Testis (tissue), 3 donors: ENCODE results near the gene SLCO4A1. TPM values are rescaled to one million over a fixed set of nuclear protein-coding genes. Genes with fewer than 3 reads are reported as not detected.

Source experiments
- DNase-seq: peaks from one replicate; pipeline ENCODE4 v3.0.0-alpha.2; 2019
- H3K27ac ChIP-seq, 2 donors: fragments of 200-600 bp; sonication (generic); one replicate each; pipeline ENCODE4 v1.5.1; 2019
- H3K27me3 ChIP-seq: fragments of 200-600 bp; sonication (generic); one replicate; pipeline ENCODE4 v1.5.1; 2019
- H3K36me3 ChIP-seq: fragments of 200-600 bp; sonication (generic); one replicate; pipeline ENCODE4 v1.5.1; 2017; ENCODE audit warnings: low read depth; ENCODE audit errors: missing control alignments
- H3K4me1 ChIP-seq: fragments of 200-600 bp; sonication (generic); one replicate; pipeline ENCODE4 v1.5.1; 2019
- H3K4me3 ChIP-seq, 2 donors: fragments of 200-600 bp; sonication (generic); one replicate each; pipeline ENCODE4 v1.5.1; 2017 to 2019
- H3K9me3 ChIP-seq: fragments of 200-600 bp; sonication (generic); one replicate; pipeline ENCODE4 v1.5.1; 2017
- POLR2A ChIP-seq: fragments of 450-650 bp; IDR thresholded peaks from one replicate; pipeline ENCODE4 v1.6.1; 2017; ENCODE audit warnings: antibody characterized with exemption, mild to moderate bottlenecking, moderate library complexity
- WGBS, 2 donors: methylation state at CpG; one replicate each; pipeline ENCODE4 v1.1.5; 2018; 5-methylcytosine and 5-hydroxymethylcytosine counted together
- intact Hi-C: fragments of 100-400 bp; cut with DNase I; formaldehyde crosslinking; loops from one replicate; pipeline ENCODE4 v1.15.1; 2023; ENCODE audit warnings: low total_unique reads
- polyA plus RNA-seq: library from polyadenylated mRNA; stranded (reverse); fragments of 350-450 nt; fragmentation: Illumina TruSeq; extraction: RNeasy Lipid Tissue Mini Kit (QIAGEN cat#74804); gene quantifications from one replicate; pipeline ENCODE4 v1.2.3, GENCODE V29; 2014; ENCODE audit warnings: low read depth, low replicate concordance; ENCODE audit not compliant: insufficient read depth
- total RNA-seq, 2 donors: library from RNA; depleted of rRNA; stranded (reverse); fragments of >200 nt; gene quantifications; one replicate each; pipeline ENCODE4 v1.2.3, GENCODE V29; 2016
- TF ChIP-seq, protein P1 (sequence below), 3 experiments: fragments of 450-650 bp in 2 of 3; fragments of 200-600 bp in 1 of 3; sonication (generic) in 1 of 3; IDR thresholded peaks; one replicate each; pipeline ENCODE4 v1.5.1; 2016 to 2019; ENCODE audit warnings: antibody characterized with exemption in 3 of 3, mild to moderate bottlenecking in 2 of 3, moderate library complexity in 1 of 3

Gene SLCO4A1
- total and polyA plus RNA-seq, 3 donors from 2014 or later: 4.2 to 14.2 (median 9.8) TPM

DNA sequence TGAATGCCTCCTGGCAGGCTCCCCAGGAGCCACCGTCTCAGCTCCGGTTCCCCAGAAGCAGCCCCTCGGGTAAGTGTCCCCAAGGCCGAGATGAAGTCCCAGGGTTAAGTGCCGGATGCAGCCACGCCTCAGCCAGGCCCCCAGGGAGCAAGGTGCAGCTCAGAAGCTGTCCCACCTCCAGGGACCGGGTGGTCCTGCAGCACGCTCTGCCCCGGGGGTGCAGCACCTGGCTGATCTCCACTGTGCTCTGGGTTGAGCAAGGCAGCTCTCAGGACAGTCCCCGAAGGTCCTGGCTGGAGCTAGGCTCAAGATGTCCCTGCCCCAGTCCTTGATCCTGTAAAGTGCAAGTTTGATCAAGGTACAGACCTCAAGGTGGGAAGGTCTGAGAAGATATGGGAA, 51.2 kb downstream of the SLCO4A1 start:
- H3K4me1 ChIP-seq: no peaks in the 10 kb centered on the region
- no peak for TF ChIP-seq POLR2A
- TF ChIP-seq, protein P1, sequence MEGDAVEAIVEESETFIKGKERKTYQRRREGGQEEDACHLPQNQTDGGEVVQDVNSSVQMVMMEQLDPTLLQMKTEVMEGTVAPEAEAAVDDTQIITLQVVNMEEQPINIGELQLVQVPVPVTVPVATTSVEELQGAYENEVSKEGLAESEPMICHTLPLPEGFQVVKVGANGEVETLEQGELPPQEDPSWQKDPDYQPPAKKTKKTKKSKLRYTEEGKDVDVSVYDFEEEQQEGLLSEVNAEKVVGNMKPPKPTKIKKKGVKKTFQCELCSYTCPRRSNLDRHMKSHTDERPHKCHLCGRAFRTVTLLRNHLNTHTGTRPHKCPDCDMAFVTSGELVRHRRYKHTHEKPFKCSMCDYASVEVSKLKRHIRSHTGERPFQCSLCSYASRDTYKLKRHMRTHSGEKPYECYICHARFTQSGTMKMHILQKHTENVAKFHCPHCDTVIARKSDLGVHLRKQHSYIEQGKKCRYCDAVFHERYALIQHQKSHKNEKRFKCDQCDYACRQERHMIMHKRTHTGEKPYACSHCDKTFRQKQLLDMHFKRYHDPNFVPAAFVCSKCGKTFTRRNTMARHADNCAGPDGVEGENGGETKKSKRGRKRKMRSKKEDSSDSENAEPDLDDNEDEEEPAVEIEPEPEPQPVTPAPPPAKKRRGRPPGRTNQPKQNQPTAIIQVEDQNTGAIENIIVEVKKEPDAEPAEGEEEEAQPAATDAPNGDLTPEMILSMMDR (IDR thresholded peaks at IDR 0.05): no peak
- intact Hi-C loops: no loop called here
- 79 to 80% methylated on average over 9 to 10 of the region's 10 CpGs for WGBS, 2 donors
- no peak for DNase-seq
- H3K36me3 ChIP-seq: no peaks in the 10 kb centered on the region
- H3K4me3 ChIP-seq: no peak overlapping the region
- no peak overlapping the region for H3K27ac ChIP-seq
- no peaks in the 10 kb centered on the region for H3K27me3 ChIP-seq
- no peaks in the 10 kb centered on the region for H3K9me3 ChIP-seq

DNA sequence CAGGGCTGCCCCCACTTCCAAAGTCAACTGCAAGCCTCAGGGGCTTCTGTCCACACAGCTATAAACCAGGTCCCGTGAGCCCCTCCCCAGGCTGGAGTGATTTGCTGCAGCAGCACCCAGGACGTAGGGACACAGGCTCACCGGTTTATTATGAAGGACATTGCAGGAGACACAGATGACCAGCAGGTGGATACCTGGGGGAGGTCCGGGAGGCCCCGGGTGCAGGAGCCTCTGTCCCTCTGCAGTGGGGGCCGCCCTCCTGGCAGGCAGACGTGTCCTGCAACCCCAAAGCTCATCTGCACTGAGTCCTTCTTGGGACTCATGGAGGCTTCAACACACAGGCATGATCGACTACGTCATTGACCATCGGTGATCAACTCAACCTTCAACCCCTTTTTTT, 51.8 kb downstream of the SLCO4A1 start:
- DNase-seq: no peak
- no peak overlapping the region for H3K27ac ChIP-seq
- TF ChIP-seq, protein P1 (IDR thresholded peaks at IDR 0.05): no peak
- TF ChIP-seq POLR2A: no peak
- 79 to 82% methylated on average over 4 to 10 of the region's 10 CpGs for WGBS, 2 donors
- no peaks in the 10 kb centered on the region for H3K4me1 ChIP-seq
- no peaks in the 10 kb centered on the region for H3K27me3 ChIP-seq
- H3K36me3 ChIP-seq: no peaks in the 10 kb centered on the region
- intact Hi-C loops: no loop called here
- no peaks in the 10 kb centered on the region for H3K9me3 ChIP-seq
- no peak overlapping the region for H3K4me3 ChIP-seq

DNA sequence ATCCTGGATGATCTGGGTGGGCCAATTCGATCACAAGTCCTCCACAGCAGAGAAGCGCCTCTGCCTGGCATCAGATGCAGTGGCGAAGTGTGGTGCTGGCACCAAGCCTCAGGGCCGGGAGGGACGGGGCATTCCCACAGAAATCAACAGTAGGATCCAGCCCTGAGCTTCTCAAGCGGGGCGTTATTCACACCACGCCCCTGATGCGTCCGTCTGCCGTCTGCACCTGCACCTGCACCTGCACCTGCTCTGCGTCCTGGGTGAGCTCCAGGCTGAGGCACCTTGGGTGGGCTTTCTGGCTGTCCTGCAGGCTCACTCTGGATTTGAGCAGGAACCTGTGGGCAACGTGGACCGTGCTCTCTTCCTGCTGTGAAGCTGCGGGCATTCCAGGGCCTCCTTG, 52.6 kb downstream of the SLCO4A1 start:
- no peak overlapping the region for H3K27ac ChIP-seq
- no peaks in the 10 kb centered on the region for H3K4me1 ChIP-seq
- no peaks in the 10 kb centered on the region for H3K36me3 ChIP-seq
- 83 to 93% methylated on average over 15 of the region's 15 CpGs for WGBS, 2 donors
- no peak for DNase-seq
- TF ChIP-seq, protein P1 (IDR thresholded peaks at IDR 0.05): no peak
- TF ChIP-seq POLR2A: no peak
- no peaks in the 10 kb centered on the region for H3K9me3 ChIP-seq
- H3K4me3 ChIP-seq: no peak overlapping the region
- intact Hi-C loops: no loop called here
- no peaks in the 10 kb centered on the region for H3K27me3 ChIP-seq

DNA sequence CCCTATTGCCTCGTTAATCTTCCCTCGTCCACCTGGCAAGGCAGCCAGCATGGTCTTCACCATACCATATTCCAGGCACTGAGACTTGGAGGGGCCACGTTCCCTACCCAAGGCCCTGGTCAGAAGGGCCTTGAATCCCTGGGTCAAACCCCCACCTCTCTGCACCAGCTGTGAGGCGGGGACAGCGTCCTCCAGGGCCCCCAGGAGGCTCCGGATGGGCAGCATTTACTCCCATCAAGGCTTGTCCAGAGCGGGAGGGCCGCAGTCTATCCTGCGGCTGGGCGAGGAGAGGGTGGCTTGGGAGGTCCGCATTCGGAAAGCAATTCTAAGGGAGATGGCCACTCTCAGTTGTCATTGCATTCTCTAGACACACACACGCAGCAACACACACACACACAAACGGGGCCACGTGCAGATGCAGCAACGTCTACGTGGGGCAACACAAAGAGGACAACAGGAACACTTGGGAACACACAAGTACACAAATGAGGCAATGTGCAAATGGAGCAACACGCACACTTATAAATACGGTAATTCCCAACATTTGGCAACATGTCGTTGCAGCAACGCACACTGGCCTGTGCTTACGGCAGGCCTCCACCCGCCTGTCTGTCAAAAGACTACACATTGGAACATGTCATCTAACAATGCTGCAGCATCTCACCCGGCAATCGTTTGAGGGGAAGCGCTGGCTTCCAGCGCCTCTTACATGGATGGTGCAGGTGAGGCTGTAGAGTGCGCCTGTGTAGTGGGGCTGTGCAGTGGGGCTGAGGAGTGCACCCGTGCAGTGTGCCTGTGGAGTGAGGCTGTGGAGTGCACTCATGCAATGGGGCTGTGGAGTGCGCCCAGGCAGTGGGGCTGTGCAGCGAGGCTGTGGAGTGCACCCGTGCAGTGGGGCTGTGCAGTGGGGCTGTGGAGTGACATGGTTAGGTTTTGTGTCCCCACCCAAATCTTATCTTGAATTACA, 53.4 kb downstream of the SLCO4A1 start:
- intact Hi-C loops: no loop called here
- Histone ChIP-seq H3K27ac (no peak overlapping the region), H3K4me1 (no peaks in the 10 kb centered on the region), H3K4me3 (no peak overlapping the region), H3K36me3 (no peaks in the 10 kb centered on the region), H3K9me3 (no peaks in the 10 kb centered on the region), H3K27me3 (no peaks in the 10 kb centered on the region)
- DNase-seq: no peak
- WGBS, 2 donors: 90 to 91% methylated on average over 32 of the region's 32 CpGs
- TF ChIP-seq, protein P1 (IDR thresholded peaks at IDR 0.05): no peak
- TF ChIP-seq POLR2A: no peak
